SH-SY5Y (cell line): ENCODE data around the gene NCOR1.

Experiments used
- GATA2 ChIP-seq: IDR thresholded peaks from 2 replicates; pipeline ENCODE4 v1.6.1; 2011; ENCODE audit warnings: mild to moderate bottlenecking, low read depth, low read length
- GATA3 ChIP-seq: IDR thresholded peaks from 2 replicates; pipeline ENCODE4 v1.6.1; 2011; ENCODE audit warnings: low read depth, mild to moderate bottlenecking, low read length, moderate library complexity

DNA sequence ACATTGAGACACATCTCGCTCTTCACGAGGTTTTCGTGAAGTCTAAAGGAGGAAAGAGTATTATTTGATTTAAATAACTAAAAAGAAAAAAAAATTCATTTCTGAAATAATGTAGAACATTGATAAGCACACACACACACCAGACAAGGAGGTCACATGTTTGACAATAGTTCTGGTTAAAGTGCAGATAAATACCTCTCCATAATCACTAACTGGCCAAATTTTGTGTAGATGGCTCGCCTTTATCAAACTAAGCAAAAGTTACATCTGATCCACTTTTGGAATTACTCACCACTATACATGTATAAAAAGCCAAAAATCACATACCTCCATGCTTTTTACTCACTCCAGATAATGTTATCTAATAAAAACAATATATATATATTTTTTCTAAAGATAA, 106.5 kb downstream of the NCOR1 start:
- TF ChIP-seq GATA2 (no peak), GATA3 (no peak)
